HCT116 (cell line): ENCODE results near the gene CHRNG. TPM values are rescaled to one million over a fixed set of nuclear protein-coding genes. Genes with fewer than 3 reads are reported as not detected.

Experiments used
- ATAC-seq: fragments of 200-7000 bp; cut with Tn5 transposase; 2 replicates; pipeline ENCODE4 v1.9.1; 2020; ENCODE audit warnings: mild to moderate bottlenecking, moderate library complexity
- BruUV-seq: library from RNA; stranded (reverse); fragments of 400-500 nt; replicated peaks from 2 replicates; lab custom pipeline; 2021; lab: Mats Ljungman, UMichigan
- CTCF ChIA-PET: fragments of 300-600 bp; sonication (Branson Sonifier 250); formaldehyde crosslinking; loops from one replicate; lab custom pipeline; 2021; ENCODE audit warnings: antibody characterized with exemption; lab: Charles Lee
- POLR2A ChIA-PET: fragments of 300-600, 350-600 bp; sonication (Branson Sonifier 250); formaldehyde crosslinking; loops from one replicate; lab custom pipeline; 2021; ENCODE audit warnings: antibody characterized with exemption; lab: Charles Lee
- RAD21 ChIA-PET, 2 experiments: fragments of 300-600 bp; sonication (Branson Sonifier 250); formaldehyde crosslinking; loops; one replicate each; lab custom pipeline; 2023; ENCODE audit warnings: low total read pairs in 2 of 2; ENCODE audit not compliant: uncharacterized antibody in 2 of 2, unreplicated experiment in 2 of 2, low non-redundant PET in 1 of 2; lab: Charles Lee
- DNase-seq: peaks from one replicate; pipeline ENCODE4 v3.0.0-alpha.2; 2010; ENCODE audit warnings: low read depth, low spot score
- H2AFZ ChIP-seq: fragments of 200-600 bp; shearing (Covaris generic), sonication (generic); 2 replicates; pipeline ENCODE4 v1.6.1; 2017; ENCODE audit warnings: low read depth, mixed run types, mixed read lengths, antibody characterized with exemption, low read length; ENCODE audit not compliant: poor library complexity, severe bottlenecking
- H3K27ac ChIP-seq: 2 replicates; pipeline ENCODE4 v1.5.1; 2012; ENCODE audit warnings: low read depth, low read length
- H3K27me3 ChIP-seq: fragments of 200-600 bp; sonication (generic); 2 replicates; pipeline ENCODE4 v1.6.1; 2016; ENCODE audit warnings: mixed run types, low read length, mixed read lengths; ENCODE audit not compliant: insufficient read depth
- H3K36me3 ChIP-seq, 2 experiments: fragments of 200-500 bp in 1 of 2; fragments of 200-600 bp in 1 of 2; sonication (Bioruptor generic) in 1 of 2; sonication (generic) in 1 of 2; 2 replicates each; pipeline versions ENCODE4 v1.5.1 to v1.6.1; 2014 to 2016; ENCODE audit warnings: low read length in 2 of 2, inconsistent platforms in 1 of 2, mixed read lengths in 1 of 2, mixed run types in 1 of 2; ENCODE audit not compliant: insufficient read depth in 2 of 2, control insufficient read depth in 1 of 2
- H3K4me1 ChIP-seq, 2 experiments: fragments of 200-600 bp in 1 of 2; sonication (generic) in 1 of 2; 2 replicates each; pipeline versions ENCODE4 v1.5.1 to v1.6.1; 2012 to 2017; ENCODE audit warnings: low read length in 2 of 2, inconsistent platforms in 1 of 2, mild to moderate bottlenecking in 1 of 2, mixed read lengths in 1 of 2, mixed run types in 1 of 2, moderate library complexity in 1 of 2; ENCODE audit not compliant: insufficient read depth in 2 of 2, control insufficient read depth in 1 of 2
- H3K4me2 ChIP-seq: fragments of 200-600 bp; sonication (generic); 2 replicates; pipeline ENCODE4 v1.6.1; 2017; ENCODE audit warnings: mixed run types, low read length, mixed read lengths
- H3K4me3 ChIP-seq, 2 experiments: fragments of 200-600 bp in 1 of 2; sonication (generic) in 1 of 2; replicated peaks in 1 of 2; 2 replicates each; pipeline ENCODE4 v1.5.1; 2011 to 2016; ENCODE audit warnings: low read length in 2 of 2, control low read depth in 1 of 2, low read depth in 1 of 2, mild to moderate bottlenecking in 1 of 2, mixed read lengths in 1 of 2, mixed run types in 1 of 2
- H3K79me2 ChIP-seq: fragments of 200-600 bp; sonication (generic); 2 replicates; pipeline ENCODE4 v1.6.1; 2017; ENCODE audit warnings: mild to moderate bottlenecking, mixed run types, low read length, moderate library complexity, mixed read lengths; ENCODE audit not compliant: insufficient read depth
- H3K9ac ChIP-seq: fragments of 200-600 bp; sonication (generic); 2 replicates; pipeline ENCODE4 v1.6.1; 2016; ENCODE audit warnings: low read length, mixed read lengths
- H3K9me2 ChIP-seq: fragments of 200-600 bp; sonication (generic), shearing (Covaris generic); 2 replicates; pipeline ENCODE4 v1.6.1; 2017; ENCODE audit warnings: mixed run types, mild to moderate bottlenecking, moderate library complexity; ENCODE audit not compliant: insufficient read depth
- H3K9me3 ChIP-seq, 2 experiments: fragments of 200-500 bp in 1 of 2; fragments of 200-600 bp in 1 of 2; sonication (Bioruptor generic) in 1 of 2; sonication (generic) in 1 of 2; 2 replicates each; pipeline ENCODE4 v1.6.1; 2014 to 2017; ENCODE audit warnings: low read length in 2 of 2, mixed read lengths in 2 of 2, inconsistent platforms in 1 of 2, low read depth in 1 of 2, mild to moderate bottlenecking in 1 of 2, mixed run types in 1 of 2, moderate library complexity in 1 of 2; ENCODE audit not compliant: control insufficient read depth in 1 of 2, insufficient read depth in 1 of 2
- H4K20me1 ChIP-seq: fragments of 200-600 bp; sonication (generic), shearing (Covaris generic); 2 replicates; pipeline ENCODE4 v1.6.1; 2017; ENCODE audit warnings: mixed run types, mild to moderate bottlenecking, moderate library complexity; ENCODE audit not compliant: insufficient read depth
- CBX3 ChIP-seq: IDR thresholded peaks from 2 replicates; pipeline ENCODE4 v1.6.1; 2012; ENCODE audit warnings: low read depth
- POLR2A ChIP-seq: IDR thresholded peaks from 2 replicates; pipeline ENCODE4 v1.7.0; 2011; ENCODE audit warnings: borderline replicate concordance; ENCODE audit not compliant: insufficient read depth, insufficient read length; ENCODE audit errors: extremely low read depth
- RAD21 ChIP-seq: IDR thresholded peaks from 2 replicates; pipeline ENCODE4 v1.6.1; 2012; ENCODE audit warnings: low read depth, mild to moderate bottlenecking
- YY1 ChIP-seq: IDR thresholded peaks from 2 replicates; pipeline ENCODE4 v1.6.1; 2011; ENCODE audit warnings: low read length, low read depth, moderate library complexity, mild to moderate bottlenecking; ENCODE audit not compliant: insufficient replicate concordance; ENCODE audit errors: extremely low read depth
- intact Hi-C: fragments of 100-400 bp; cut with micrococcal nuclease; formaldehyde crosslinking; loops from 2 replicates; pipeline ENCODE4 v1.10.0; 2022
- total RNA-seq: library from RNA; stranded (reverse); gene quantifications from one replicate; pipeline ENCODE4 v1.2.1, GENCODE V29; 2021; ENCODE audit not compliant: unreplicated experiment
- TF ChIP-seq, protein P1 (sequence below): IDR thresholded peaks from 2 replicates; pipeline ENCODE4 v1.6.1; 2011; ENCODE audit warnings: mild to moderate bottlenecking, low read length, moderate library complexity; ENCODE audit not compliant: insufficient replicate concordance; ENCODE audit errors: extremely low read depth
- TF ChIP-seq, protein P2 (sequence below): IDR thresholded peaks from 2 replicates; pipeline ENCODE4 v1.6.1; 2012

CHRNG gene
- total RNA-seq, 1 experiment from 2014 or later = not detected

GRCh38 chr2:232542715-232543467, 3.4 kb downstream of the CHRNG start:
- H3K79me2 ChIP-seq = peaks cover 9% of the 10 kb centered on the region
- ATAC-seq (no peak), DNase-seq (no peak)
- H3K9ac ChIP-seq = no peak overlapping the region
- TF ChIP-seq, protein P1, sequence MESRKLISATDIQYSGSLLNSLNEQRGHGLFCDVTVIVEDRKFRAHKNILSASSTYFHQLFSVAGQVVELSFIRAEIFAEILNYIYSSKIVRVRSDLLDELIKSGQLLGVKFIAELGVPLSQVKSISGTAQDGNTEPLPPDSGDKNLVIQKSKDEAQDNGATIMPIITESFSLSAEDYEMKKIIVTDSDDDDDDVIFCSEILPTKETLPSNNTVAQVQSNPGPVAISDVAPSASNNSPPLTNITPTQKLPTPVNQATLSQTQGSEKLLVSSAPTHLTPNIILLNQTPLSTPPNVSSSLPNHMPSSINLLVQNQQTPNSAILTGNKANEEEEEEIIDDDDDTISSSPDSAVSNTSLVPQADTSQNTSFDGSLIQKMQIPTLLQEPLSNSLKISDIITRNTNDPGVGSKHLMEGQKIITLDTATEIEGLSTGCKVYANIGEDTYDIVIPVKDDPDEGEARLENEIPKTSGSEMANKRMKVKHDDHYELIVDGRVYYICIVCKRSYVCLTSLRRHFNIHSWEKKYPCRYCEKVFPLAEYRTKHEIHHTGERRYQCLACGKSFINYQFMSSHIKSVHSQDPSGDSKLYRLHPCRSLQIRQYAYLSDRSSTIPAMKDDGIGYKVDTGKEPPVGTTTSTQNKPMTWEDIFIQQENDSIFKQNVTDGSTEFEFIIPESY = no peak
- TF ChIP-seq RAD21 (no peak), CBX3 (no peak), POLR2A (no peak), YY1 (no peak)
- TF ChIP-seq, protein P2, sequence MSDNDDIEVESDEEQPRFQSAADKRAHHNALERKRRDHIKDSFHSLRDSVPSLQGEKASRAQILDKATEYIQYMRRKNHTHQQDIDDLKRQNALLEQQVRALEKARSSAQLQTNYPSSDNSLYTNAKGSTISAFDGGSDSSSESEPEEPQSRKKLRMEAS = 0 out of 2 replicates have a peak, but pooled peaks have one; percentile 10
- no peaks in the 10 kb centered on the region for H3K9me2 ChIP-seq
- H3K36me3 ChIP-seq = peaks cover 2 to 7% of the 10 kb centered on the region in 2 experiments; a peak in 1 of 4 replicates
- no peaks in the 10 kb centered on the region for H3K27me3 ChIP-seq
- H3K4me2 ChIP-seq = no peak overlapping the region
- ChIA-PET POLR2A (no interaction called here), CTCF (no interaction called here), RAD21 (no interaction called here)
- no peaks in the 10 kb centered on the region for H3K9me3 ChIP-seq
- intact Hi-C loops = no loop called here
- no TSS peak for BruUV-seq
- H3K4me1 ChIP-seq = 0 out of 4 replicates have a peak, but pooled peaks cover 0 to 3% of the 10 kb centered on the region in 2 experiments
- H3K4me3 ChIP-seq = no peak overlapping the region
- H3K27ac ChIP-seq = no peak overlapping the region
- no peak overlapping the region for H2AFZ ChIP-seq
- no peaks in the 10 kb centered on the region for H4K20me1 ChIP-seq
